Measurements from ENCODE around the gene WWP2. TPM values are rescaled to one million over a fixed set of nuclear protein-coding genes. Genes with fewer than 3 reads are reported as not detected.

The WWP2 gene
- total RNA-seq, 6 donors from 2014 or later = 59.5 to 125 (median 82.3) TPM

- Histone ChIP-seq H3K27ac (peak overlapping the region in 2 of 4 donors; percentile 40 to 52), H3K4me1 (no peaks in the 10 kb centered on the region), H3K9me3 (no peaks in the 10 kb centered on the region), H3K36me3 (peaks cover 0 to 36% (median 18%) of the 10 kb centered on the region in 4 donors), H3K27me3 (no peaks in the 10 kb centered on the region), H3K4me3 (no peak overlapping the region)
- ATAC-seq (ENCODE audit: low FRiP score in 2 of 2) = no peak
- WGBS, 2 donors = 82 to 87% methylated on average over 11 of the region's 11 CpGs
- no peak for TF ChIP-seq EP300 (IDR thresholded peaks at IDR 0.05)
- TF ChIP-seq POLR2A (IDR thresholded peaks at IDR 0.05) = no peak
- no peak for TF ChIP-seq CTCF (IDR thresholded peaks at IDR 0.05)
- TF ChIP-seq POLR2AphosphoS5 (IDR thresholded peaks at IDR 0.05) = no peak
- no peak for DNase-seq
Measured at GRCh38 chr16:69924041-69924775, 162.1 kb downstream of the WWP2 start.

GRCh38 chr16:69924777-69925191 lies 162.7 kb downstream of the WWP2 start:
- ATAC-seq (ENCODE audit: low FRiP score in 2 of 2) (peak; percentile 38 to 87), DNase-seq (peak in 1 of 2 donors; percentile 66)
- H3K27ac ChIP-seq = peak overlapping the region in 2 of 4 donors; percentile 40 to 52
- no peak overlapping the region for H3K4me3 ChIP-seq
- H3K36me3 ChIP-seq = peaks cover 0 to 42% (median 22%) of the 10 kb centered on the region in 4 donors
- TF ChIP-seq EP300 (IDR thresholded peaks at IDR 0.05) (no peak), POLR2A (IDR thresholded peaks at IDR 0.05) (no peak), POLR2AphosphoS5 (IDR thresholded peaks at IDR 0.05) (no peak), CTCF (IDR thresholded peaks at IDR 0.05) (no peak)
- H3K27me3 ChIP-seq = no peaks in the 10 kb centered on the region
- 79 to 84% methylated on average over 18 to 19 of the region's 19 CpGs for WGBS, 2 donors
- H3K9me3 ChIP-seq = no peaks in the 10 kb centered on the region
- H3K4me1 ChIP-seq = no peaks in the 10 kb centered on the region

- H3K4me3 ChIP-seq = no peak overlapping the region
- DNase-seq (no peak), ATAC-seq (ENCODE audit: low FRiP score in 2 of 2) (peak in 1 of 2 donors; percentile 20)
- H3K27ac ChIP-seq = peak overlapping the region in 2 of 4 donors; percentile 40 to 52
- WGBS, 2 donors = 71 to 82% methylated on average over 8 of the region's 8 CpGs
- H3K36me3 ChIP-seq = peaks cover 0 to 47% (median 25%) of the 10 kb centered on the region in 4 donors
- H3K9me3 ChIP-seq = no peaks in the 10 kb centered on the region
- no peaks in the 10 kb centered on the region for H3K4me1 ChIP-seq
- TF ChIP-seq EP300 (IDR thresholded peaks at IDR 0.05) (no peak), POLR2AphosphoS5 (IDR thresholded peaks at IDR 0.05) (no peak), POLR2A (IDR thresholded peaks at IDR 0.05) (no peak), CTCF (IDR thresholded peaks at IDR 0.05) (no peak)
- H3K27me3 ChIP-seq = no peaks in the 10 kb centered on the region
Measured at GRCh38 chr16:69925311-69925710, 163.2 kb downstream of the WWP2 start.

GRCh38 chr16:69926241-69926640 lies 164.1 kb downstream of the WWP2 start:
- no peaks in the 10 kb centered on the region for H3K9me3 ChIP-seq
- no peaks in the 10 kb centered on the region for H3K4me1 ChIP-seq
- DNase-seq (no peak), ATAC-seq (ENCODE audit: low FRiP score in 2 of 2) (no peak)
- H3K36me3 ChIP-seq = peaks cover 0 to 56% (median 32%) of the 10 kb centered on the region in 4 donors
- no peaks in the 10 kb centered on the region for H3K27me3 ChIP-seq
- 89 to 91% methylated on average over 8 of the region's 8 CpGs for WGBS, 2 donors
- TF ChIP-seq CTCF (IDR thresholded peaks at IDR 0.05) = no peak
- no peak for TF ChIP-seq POLR2A (IDR thresholded peaks at IDR 0.05)
- TF ChIP-seq EP300 (IDR thresholded peaks at IDR 0.05) = no peak
- no peak for TF ChIP-seq POLR2AphosphoS5 (IDR thresholded peaks at IDR 0.05)
- H3K27ac ChIP-seq = no peak overlapping the region
- no peak overlapping the region for H3K4me3 ChIP-seq

Measured in upper lobe of left lung (tissue), 6 donors.